Neural cell (in vitro differentiated cells): Measurements from ENCODE around the gene IL3.

Experiments
- POLR2AphosphoS5 ChIP-seq: IDR thresholded peaks from 2 replicates; pipeline ENCODE4 v1.6.1; 2012
- TAF1 ChIP-seq: IDR thresholded peaks from 2 replicates; pipeline ENCODE4 v1.6.1; 2012; ENCODE audit warnings: low read depth
- TF ChIP-seq, protein P1 (sequence below): fragments of 450-650 bp; IDR thresholded peaks from 2 replicates; pipeline ENCODE4 v1.5.1; 2014; ENCODE audit warnings: antibody characterized with exemption, mild to moderate bottlenecking, moderate library complexity; ENCODE audit not compliant: poor library complexity, severe bottlenecking

DNA sequence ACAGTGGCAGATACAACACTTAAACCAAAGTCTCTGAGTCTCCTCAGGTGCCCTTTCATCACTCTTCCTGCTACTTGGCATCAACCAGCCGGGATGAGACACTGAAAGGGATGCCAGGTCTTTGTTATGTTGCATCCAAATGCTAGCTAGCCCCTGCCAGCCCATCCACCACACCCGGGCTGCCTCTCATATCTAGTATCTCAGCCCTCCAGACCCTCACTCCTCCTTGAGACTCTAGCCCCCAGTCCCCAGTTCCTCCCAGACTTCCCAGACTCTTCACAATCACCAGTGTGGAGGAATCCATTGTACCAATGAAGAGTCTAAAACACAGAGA, 34.6 kb downstream of the IL3 start:
- TF ChIP-seq, protein P1, sequence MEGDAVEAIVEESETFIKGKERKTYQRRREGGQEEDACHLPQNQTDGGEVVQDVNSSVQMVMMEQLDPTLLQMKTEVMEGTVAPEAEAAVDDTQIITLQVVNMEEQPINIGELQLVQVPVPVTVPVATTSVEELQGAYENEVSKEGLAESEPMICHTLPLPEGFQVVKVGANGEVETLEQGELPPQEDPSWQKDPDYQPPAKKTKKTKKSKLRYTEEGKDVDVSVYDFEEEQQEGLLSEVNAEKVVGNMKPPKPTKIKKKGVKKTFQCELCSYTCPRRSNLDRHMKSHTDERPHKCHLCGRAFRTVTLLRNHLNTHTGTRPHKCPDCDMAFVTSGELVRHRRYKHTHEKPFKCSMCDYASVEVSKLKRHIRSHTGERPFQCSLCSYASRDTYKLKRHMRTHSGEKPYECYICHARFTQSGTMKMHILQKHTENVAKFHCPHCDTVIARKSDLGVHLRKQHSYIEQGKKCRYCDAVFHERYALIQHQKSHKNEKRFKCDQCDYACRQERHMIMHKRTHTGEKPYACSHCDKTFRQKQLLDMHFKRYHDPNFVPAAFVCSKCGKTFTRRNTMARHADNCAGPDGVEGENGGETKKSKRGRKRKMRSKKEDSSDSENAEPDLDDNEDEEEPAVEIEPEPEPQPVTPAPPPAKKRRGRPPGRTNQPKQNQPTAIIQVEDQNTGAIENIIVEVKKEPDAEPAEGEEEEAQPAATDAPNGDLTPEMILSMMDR = no peak
- TF ChIP-seq TAF1 (no peak), POLR2AphosphoS5 (no peak)
